ENCODE measurements around the gene TSHZ2. TPM values are rescaled to one million over a fixed set of nuclear protein-coding genes. Genes with fewer than 3 reads are reported as not detected.
"Not testable (repeated sequence)": the region's sequence is repeated elsewhere in the genome, so short reads cannot be mapped to it uniquely, and the experiment has no call there.

Gene TSHZ2
- polyA plus RNA-seq, 1 donor from 2014 or later: 0.73 TPM

- H3K27ac Mint-ChIP-seq: no peak overlapping the region
- H3K4me1 Mint-ChIP-seq: no peaks in the 10 kb centered on the region
- peaks cover 6 to 36% (median 32%) of the 10 kb centered on the region in 3 donors for H3K9me3 Mint-ChIP-seq
- H3K27me3 Mint-ChIP-seq: no peaks in the 10 kb centered on the region
- no peak overlapping the region for H3K4me3 Mint-ChIP-seq
- H3K36me3 Mint-ChIP-seq: peaks cover 8% of the 10 kb centered on the region
These were observed 476.3 kb downstream of the TSHZ2 start for GRCh38 chr20:53448426-53448825.

GRCh38 chr20:53448875-53449274 is 476.7 kb downstream of the TSHZ2 start:
- H3K27me3 Mint-ChIP-seq: no peaks in the 10 kb centered on the region
- H3K27ac Mint-ChIP-seq: no peak overlapping the region
- no peaks in the 10 kb centered on the region for H3K4me1 Mint-ChIP-seq
- H3K9me3 Mint-ChIP-seq: peaks cover 6 to 36% (median 32%) of the 10 kb centered on the region in 3 donors
- H3K36me3 Mint-ChIP-seq: peaks cover 8% of the 10 kb centered on the region
- no peak overlapping the region for H3K4me3 Mint-ChIP-seq

DNA sequence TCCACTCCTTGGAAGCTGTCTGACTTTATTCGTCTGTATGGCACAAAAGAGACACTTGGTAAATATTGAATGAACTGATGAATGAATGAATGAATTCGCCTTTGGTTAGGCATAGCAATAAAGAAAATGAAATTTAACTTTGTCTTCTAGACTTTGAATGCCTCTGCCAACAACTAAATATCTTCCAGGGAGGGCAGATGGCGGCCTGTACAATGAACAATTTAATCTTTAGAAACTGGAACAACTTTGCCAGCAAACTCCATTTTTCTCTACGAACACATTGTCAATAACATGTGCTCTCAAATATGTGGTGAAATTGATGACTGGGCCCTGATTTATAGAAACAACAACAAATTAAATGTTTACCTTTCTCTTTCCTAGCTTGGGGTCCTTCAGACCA is 480.9 kb downstream of the TSHZ2 start:
- peaks cover 6% of the 10 kb centered on the region for H3K36me3 Mint-ChIP-seq
- no peak overlapping the region for H3K4me3 Mint-ChIP-seq
- H3K4me1 Mint-ChIP-seq: no peaks in the 10 kb centered on the region
- H3K27me3 Mint-ChIP-seq: no peaks in the 10 kb centered on the region
- no peak overlapping the region for H3K27ac Mint-ChIP-seq
- H3K9me3 Mint-ChIP-seq: peaks cover 11 to 30% (median 24%) of the 10 kb centered on the region in 3 donors

GRCh38 chr20:53454675-53455276 is 482.6 kb downstream of the TSHZ2 start:
- Mint-ChIP-seq H3K27ac (no peak overlapping the region), H3K9me3 (peaks cover 9 to 23% (median 20%) of the 10 kb centered on the region in 3 donors), H3K4me3 (no peak overlapping the region), H3K4me1 (no peaks in the 10 kb centered on the region), H3K27me3 (no peaks in the 10 kb centered on the region), H3K36me3 (peaks cover 5% of the 10 kb centered on the region)

- Mint-ChIP-seq H3K4me3 (no peak overlapping the region), H3K27me3 (no peaks in the 10 kb centered on the region), H3K27ac (no peak overlapping the region), H3K36me3 (no peaks in the 10 kb centered on the region), H3K4me1 (peaks cover 0 to 4% (median under 1%) of the 10 kb centered on the region in 3 donors), H3K9me3 (peaks cover 0 to 5% (median 2%) of the 10 kb centered on the region in 3 donors)
These were observed 491.2 kb downstream of the TSHZ2 start for GRCh38 chr20:53463101-53463972.

GRCh38 chr20:53466279-53466678 is 494.1 kb downstream of the TSHZ2 start:
- peaks cover 0 to 9% (median 4%) of the 10 kb centered on the region in 3 donors for H3K4me1 Mint-ChIP-seq
- H3K36me3 Mint-ChIP-seq: no peaks in the 10 kb centered on the region
- no peak overlapping the region for H3K4me3 Mint-ChIP-seq
- H3K9me3 Mint-ChIP-seq: peaks cover 0 to 2% (median 0%) of the 10 kb centered on the region in 3 donors
- H3K27ac Mint-ChIP-seq: no peak overlapping the region
- H3K27me3 Mint-ChIP-seq: no peaks in the 10 kb centered on the region

DNA sequence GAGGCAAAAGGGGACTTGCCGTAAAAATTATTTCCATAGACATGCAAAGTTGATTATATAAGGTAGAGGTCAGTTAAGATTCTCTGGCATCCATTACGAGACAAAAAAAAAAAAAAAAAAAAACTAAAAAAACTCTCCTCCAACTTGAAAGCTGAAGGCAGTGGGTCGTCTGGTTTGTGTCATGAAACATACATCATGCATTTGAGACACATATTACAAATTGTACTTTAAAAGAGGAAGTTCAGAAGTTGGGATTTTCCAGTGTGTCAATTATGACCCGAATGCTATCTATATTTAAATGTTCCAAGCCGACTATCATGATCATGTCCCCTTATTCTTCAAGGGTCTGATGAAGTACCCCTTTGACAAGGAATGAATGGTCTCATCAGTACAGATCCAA is 496.4 kb downstream of the TSHZ2 start:
- H3K4me1 Mint-ChIP-seq: peaks cover 0 to 9% (median 4%) of the 10 kb centered on the region in 3 donors
- H3K27me3 Mint-ChIP-seq: peaks cover 2% of the 10 kb centered on the region
- H3K9me3 Mint-ChIP-seq: peaks cover 0 to 7% (median 0%) of the 10 kb centered on the region in 3 donors
- no peak overlapping the region for H3K27ac Mint-ChIP-seq
- no peak overlapping the region for H3K4me3 Mint-ChIP-seq
- no peaks in the 10 kb centered on the region for H3K36me3 Mint-ChIP-seq

GRCh38 chr20:53472859-53473258 is 500.7 kb downstream of the TSHZ2 start:
- H3K4me3 Mint-ChIP-seq, H3K36me3 Mint-ChIP-seq, H3K9me3 Mint-ChIP-seq, H3K27me3 Mint-ChIP-seq, H3K27ac Mint-ChIP-seq, H3K4me1 Mint-ChIP-seq: not testable (repeated sequence)

DNA sequence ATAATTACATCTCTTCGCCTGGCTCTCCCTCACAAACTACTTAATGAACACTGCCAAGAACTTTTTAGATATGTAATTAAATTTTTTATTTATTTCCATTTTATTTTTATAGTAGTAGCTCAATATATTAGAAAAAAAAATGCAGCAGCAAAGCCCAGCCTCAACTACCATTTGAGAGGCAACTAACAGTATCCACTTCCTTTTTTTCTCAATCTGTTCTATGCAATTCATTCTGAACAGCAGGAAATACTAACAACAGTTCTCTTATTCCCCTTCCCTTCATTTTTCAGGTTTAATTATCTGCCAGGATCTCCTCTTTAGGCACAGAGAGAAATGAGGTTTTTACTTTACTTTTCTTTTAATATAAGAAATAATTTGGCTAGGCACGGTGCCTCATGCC is 508.8 kb downstream of the TSHZ2 start:
- Mint-ChIP-seq H3K36me3 (peaks cover 2% of the 10 kb centered on the region), H3K4me3 (no peak overlapping the region), H3K27me3 (no peaks in the 10 kb centered on the region), H3K9me3 (peaks cover 0 to 3% (median 0%) of the 10 kb centered on the region in 3 donors), H3K4me1 (no peaks in the 10 kb centered on the region), H3K27ac (no peak overlapping the region)

GRCh38 chr20:53487461-53488200 is 515.5 kb downstream of the TSHZ2 start:
- Mint-ChIP-seq H3K9me3 (peaks cover 0 to 3% (median 0%) of the 10 kb centered on the region in 3 donors), H3K27ac (no peak overlapping the region), H3K36me3 (peaks cover 4% of the 10 kb centered on the region), H3K27me3 (no peaks in the 10 kb centered on the region), H3K4me1 (peaks cover 0 to 3% (median 0%) of the 10 kb centered on the region in 3 donors), H3K4me3 (no peak overlapping the region)

GRCh38 chr20:53488775-53489272 is 516.7 kb downstream of the TSHZ2 start:
- H3K36me3 Mint-ChIP-seq: peaks cover 4% of the 10 kb centered on the region
- peaks cover 0 to 3% (median 0%) of the 10 kb centered on the region in 3 donors for H3K4me1 Mint-ChIP-seq
- no peaks in the 10 kb centered on the region for H3K27me3 Mint-ChIP-seq
- no peak overlapping the region for H3K4me3 Mint-ChIP-seq
- no peak overlapping the region for H3K27ac Mint-ChIP-seq
- H3K9me3 Mint-ChIP-seq: peaks cover 0 to 2% (median 0%) of the 10 kb centered on the region in 3 donors

GRCh38 chr20:53489528-53489927 is 517.4 kb downstream of the TSHZ2 start:
- Mint-ChIP-seq H3K27me3 (no peaks in the 10 kb centered on the region), H3K4me1 (peaks cover 0 to 3% (median 0%) of the 10 kb centered on the region in 3 donors), H3K4me3 (no peak overlapping the region), H3K36me3 (peaks cover 3% of the 10 kb centered on the region), H3K27ac (no peak overlapping the region), H3K9me3 (no peaks in the 10 kb centered on the region)

GRCh38 chr20:53490620-53491019 is 518.5 kb downstream of the TSHZ2 start:
- Mint-ChIP-seq H3K36me3 (peaks cover 3% of the 10 kb centered on the region), H3K4me3 (no peak overlapping the region), H3K4me1 (peaks cover 0 to 3% (median 0%) of the 10 kb centered on the region in 3 donors), H3K9me3 (no peaks in the 10 kb centered on the region), H3K27ac (no peak overlapping the region), H3K27me3 (no peaks in the 10 kb centered on the region)

- Mint-ChIP-seq H3K4me3 (no peak overlapping the region), H3K4me1 (peaks cover 0 to 3% (median 0%) of the 10 kb centered on the region in 3 donors), H3K9me3 (no peaks in the 10 kb centered on the region), H3K36me3 (peaks cover 3% of the 10 kb centered on the region), H3K27me3 (no peaks in the 10 kb centered on the region), H3K27ac (no peak overlapping the region)
These were observed 519.3 kb downstream of the TSHZ2 start for GRCh38 chr20:53491462-53491861.

GRCh38 chr20:53492212-53492611 is 520.1 kb downstream of the TSHZ2 start:
- Mint-ChIP-seq H3K4me1 (peaks cover 0 to 2% (median 0%) of the 10 kb centered on the region in 3 donors), H3K9me3 (peaks cover 0 to 3% (median 2%) of the 10 kb centered on the region in 3 donors), H3K36me3 (peaks cover 3% of the 10 kb centered on the region), H3K27ac (no peak overlapping the region), H3K4me3 (no peak overlapping the region), H3K27me3 (no peaks in the 10 kb centered on the region)
